ENCODE data around the gene NPR2. TPM values are rescaled to one million over a fixed set of nuclear protein-coding genes. Genes with fewer than 3 reads are reported as not detected.

NPR2 gene
- polyA plus RNA-seq, 1 of the 3 experiments (the other 2 are of a cell fraction) = 13.5 TPM

DNA sequence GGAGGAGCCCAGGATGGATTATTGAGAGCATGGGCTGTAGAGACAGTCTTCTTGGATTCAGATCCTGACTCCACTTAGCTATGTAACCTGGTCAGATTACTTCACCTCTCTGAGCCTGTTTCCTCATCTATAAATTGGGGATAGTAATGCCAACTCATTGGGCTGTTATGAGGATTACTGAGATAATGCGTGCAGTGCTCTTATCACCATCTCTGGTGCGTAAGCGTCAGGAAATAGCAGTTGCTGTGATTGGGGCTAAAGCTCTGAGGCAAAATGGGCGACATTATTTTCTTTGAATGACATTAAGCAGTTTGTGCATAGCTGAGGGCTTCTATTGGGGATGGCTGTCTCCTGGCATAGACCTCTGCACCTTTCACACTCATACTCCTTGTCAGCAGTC is 36.3 kb upstream of the NPR2 start:
- TF ChIP-seq ELF1 (IDR thresholded peaks at IDR 0.05) (no peak), FOSL2 (IDR thresholded peaks at IDR 0.05; ENCODE audit: borderline replicate concordance, low read depth) (no peak), FOXM1 (IDR thresholded peaks at IDR 0.05; ENCODE audit: low read depth) (no peak), POLR2AphosphoS5 (IDR thresholded peaks at IDR 0.05; ENCODE audit: low read depth, low read length) (no peak), MXI1 (IDR thresholded peaks at IDR 0.05; ENCODE audit: low read depth, low read length) (no peak), SIN3A (IDR thresholded peaks at IDR 0.05; ENCODE audit: borderline replicate concordance, low read depth, low read length) (no peak), EP300 (IDR thresholded peaks at IDR 0.05; ENCODE audit: borderline replicate concordance in 1 of 2, low read depth in 1 of 2, low read length in 1 of 2) (no peak), RXRA (IDR thresholded peaks at IDR 0.05; ENCODE audit: borderline replicate concordance, low read depth) (no peak), GABPA (IDR thresholded peaks at IDR 0.05; ENCODE audit: low read depth) (no peak), EZH2phosphoT487 (IDR thresholded peaks at IDR 0.05; ENCODE audit: borderline replicate concordance, low read depth) (no peak), RAD21 (IDR thresholded peaks at IDR 0.05; ENCODE audit: low read length) (no peak), NRF1 (IDR thresholded peaks at IDR 0.05; ENCODE audit: low read depth, low read length) (no peak)
- TF ChIP-seq, protein P1, sequence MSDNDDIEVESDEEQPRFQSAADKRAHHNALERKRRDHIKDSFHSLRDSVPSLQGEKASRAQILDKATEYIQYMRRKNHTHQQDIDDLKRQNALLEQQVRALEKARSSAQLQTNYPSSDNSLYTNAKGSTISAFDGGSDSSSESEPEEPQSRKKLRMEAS (IDR thresholded peaks at IDR 0.05; ENCODE audit: low read depth) = no peak
- TF ChIP-seq, protein P2, sequence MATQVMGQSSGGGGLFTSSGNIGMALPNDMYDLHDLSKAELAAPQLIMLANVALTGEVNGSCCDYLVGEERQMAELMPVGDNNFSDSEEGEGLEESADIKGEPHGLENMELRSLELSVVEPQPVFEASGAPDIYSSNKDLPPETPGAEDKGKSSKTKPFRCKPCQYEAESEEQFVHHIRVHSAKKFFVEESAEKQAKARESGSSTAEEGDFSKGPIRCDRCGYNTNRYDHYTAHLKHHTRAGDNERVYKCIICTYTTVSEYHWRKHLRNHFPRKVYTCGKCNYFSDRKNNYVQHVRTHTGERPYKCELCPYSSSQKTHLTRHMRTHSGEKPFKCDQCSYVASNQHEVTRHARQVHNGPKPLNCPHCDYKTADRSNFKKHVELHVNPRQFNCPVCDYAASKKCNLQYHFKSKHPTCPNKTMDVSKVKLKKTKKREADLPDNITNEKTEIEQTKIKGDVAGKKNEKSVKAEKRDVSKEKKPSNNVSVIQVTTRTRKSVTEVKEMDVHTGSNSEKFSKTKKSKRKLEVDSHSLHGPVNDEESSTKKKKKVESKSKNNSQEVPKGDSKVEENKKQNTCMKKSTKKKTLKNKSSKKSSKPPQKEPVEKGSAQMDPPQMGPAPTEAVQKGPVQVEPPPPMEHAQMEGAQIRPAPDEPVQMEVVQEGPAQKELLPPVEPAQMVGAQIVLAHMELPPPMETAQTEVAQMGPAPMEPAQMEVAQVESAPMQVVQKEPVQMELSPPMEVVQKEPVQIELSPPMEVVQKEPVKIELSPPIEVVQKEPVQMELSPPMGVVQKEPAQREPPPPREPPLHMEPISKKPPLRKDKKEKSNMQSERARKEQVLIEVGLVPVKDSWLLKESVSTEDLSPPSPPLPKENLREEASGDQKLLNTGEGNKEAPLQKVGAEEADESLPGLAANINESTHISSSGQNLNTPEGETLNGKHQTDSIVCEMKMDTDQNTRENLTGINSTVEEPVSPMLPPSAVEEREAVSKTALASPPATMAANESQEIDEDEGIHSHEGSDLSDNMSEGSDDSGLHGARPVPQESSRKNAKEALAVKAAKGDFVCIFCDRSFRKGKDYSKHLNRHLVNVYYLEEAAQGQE (IDR thresholded peaks at IDR 0.05; ENCODE audit: low read depth, low read length) = no peak
- TF ChIP-seq, protein P3, sequence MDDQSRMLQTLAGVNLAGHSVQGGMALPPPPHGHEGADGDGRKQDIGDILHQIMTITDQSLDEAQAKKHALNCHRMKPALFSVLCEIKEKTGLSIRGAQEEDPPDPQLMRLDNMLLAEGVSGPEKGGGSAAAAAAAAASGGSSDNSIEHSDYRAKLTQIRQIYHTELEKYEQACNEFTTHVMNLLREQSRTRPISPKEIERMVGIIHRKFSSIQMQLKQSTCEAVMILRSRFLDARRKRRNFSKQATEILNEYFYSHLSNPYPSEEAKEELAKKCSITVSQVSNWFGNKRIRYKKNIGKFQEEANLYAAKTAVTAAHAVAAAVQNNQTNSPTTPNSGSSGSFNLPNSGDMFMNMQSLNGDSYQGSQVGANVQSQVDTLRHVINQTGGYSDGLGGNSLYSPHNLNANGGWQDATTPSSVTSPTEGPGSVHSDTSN (IDR thresholded peaks at IDR 0.05) = no peak
- WGBS (ENCODE audit: low lambda C conversion rate) = 93% methylated on average over 4 of the region's 4 CpGs

More for the DNA sequence above, 36.3 kb upstream of the NPR2 start:
- no peak for DNase-seq
- Histone ChIP-seq H3K9ac (no peak overlapping the region), H3K79me2 (ENCODE audit: insufficient read depth) (peaks cover 6% of the 10 kb centered on the region; the same call in 1 of the 2 replicates), H3K9me2 (no peaks in the 10 kb centered on the region), H3K27ac (ENCODE audit: low read depth in 2 of 2, low read length in 1 of 2) (no peak overlapping the region), H3F3A (replicated peaks; ENCODE audit: insufficient read depth) (peaks cover 9% of the 10 kb centered on the region), H3K9me3 (no peaks in the 10 kb centered on the region), H3K4me1 (ENCODE audit: control insufficient read depth in 1 of 2, insufficient read depth in 2 of 2, low read depth in 1 of 2, low read length in 1 of 2) (peaks cover 13% of the 10 kb centered on the region in 2 experiments; a peak in 3 of 4 replicates), H3K27me3 (ENCODE audit: insufficient read depth) (no peaks in the 10 kb centered on the region), H4K20me1 (ENCODE audit: insufficient read depth) (no peaks in the 10 kb centered on the region), H3K4me3 (ENCODE audit: low read depth in 2 of 2, low read length in 1 of 2) (no peak overlapping the region), H3K4me2 (no peak overlapping the region), H3K36me3 (replicated peaks in 1 of 2; ENCODE audit: control insufficient read depth in 1 of 2, insufficient read depth in 2 of 2, low read length in 1 of 2) (peaks cover 4 to 55% of the 10 kb centered on the region in 2 experiments), H2AFZ (ENCODE audit: low read depth) (no peak overlapping the region)
- POLR2A ChIA-PET = no interaction called here
- CTCF ChIA-PET = interaction anchor here (1.2 to 4.2 kb wide), 5 partner anchors 20 to 127 kb away, joined by 3 to 27 read pairs (median 12); no protein-coding TSS in a partner anchor

Measured in SK-N-SH (cell line).